Aorta (tissue), 5 donors: ENCODE measurements around the gene TBXA2R. TPM values are rescaled to one million over a fixed set of nuclear protein-coding genes. Genes with fewer than 3 reads are reported as not detected.

ENCODE experiments used
- ATAC-seq: fragments of 200-7000 bp; cut with Tn5 transposase; one replicate; pipeline ENCODE4 v1.9.1; 2022; ENCODE audit warnings: moderate library complexity; ENCODE audit not compliant: low FRiP score
- DNase-seq, 2 donors: peaks; one replicate each; pipeline ENCODE4 v3.0.0-alpha.2; 2020
- H3K27ac ChIP-seq, 2 donors: one replicate each; pipeline ENCODE4 v1.5.1; 2013; ENCODE audit warnings: low read length in 2 of 2, mild to moderate bottlenecking in 2 of 2, moderate library complexity in 2 of 2, control low read depth in 1 of 2, inconsistent platforms in 1 of 2, low read depth in 1 of 2
- H3K27me3 ChIP-seq, 2 donors: one replicate each; pipeline ENCODE4 v1.6.1; 2013; ENCODE audit warnings: control low read depth in 1 of 2, low read length in 1 of 2, mild to moderate bottlenecking in 1 of 2, moderate library complexity in 1 of 2; ENCODE audit not compliant: insufficient read depth in 2 of 2, control insufficient read depth in 1 of 2
- H3K36me3 ChIP-seq, 2 donors: one replicate each; pipeline ENCODE4 v1.6.1; 2013; ENCODE audit warnings: control low read depth in 1 of 2, low read length in 1 of 2, mild to moderate bottlenecking in 1 of 2; ENCODE audit not compliant: insufficient read depth in 2 of 2, control insufficient read depth in 1 of 2
- H3K4me1 ChIP-seq, 2 donors: one replicate each; pipeline ENCODE4 v1.6.1; 2013; ENCODE audit warnings: low read length in 2 of 2, control low read depth in 1 of 2, mild to moderate bottlenecking in 1 of 2, moderate library complexity in 1 of 2; ENCODE audit not compliant: insufficient read depth in 2 of 2, control insufficient read depth in 1 of 2
- H3K4me3 ChIP-seq, 2 donors: one replicate each; pipeline ENCODE4 v1.5.1; 2013; ENCODE audit warnings: low read length in 2 of 2, control low read depth in 1 of 2, mild to moderate bottlenecking in 1 of 2
- H3K9me3 ChIP-seq: one replicate; pipeline ENCODE4 v1.6.1; 2013; ENCODE audit warnings: mild to moderate bottlenecking, low read length; ENCODE audit not compliant: control insufficient read depth
- WGBS, 2 donors: extraction: QIAGEN DNeasy Blood & Tissue Kit; methylation state at CpG; one replicate each; pipeline ENCODE4 v1.1.7; 2013; 5-methylcytosine and 5-hydroxymethylcytosine counted together
- intact Hi-C, 2 donors: fragments of 100-400 bp; cut with DNase I; formaldehyde crosslinking; loops; one replicate each; pipeline versions ENCODE4 v1.14.2 to v1.15.0; 2022
- polyA plus RNA-seq, 2 donors: library from polyadenylated mRNA; stranded (reverse); fragments of 200-250 nt; gene quantifications; one replicate each; pipeline ENCODE4 v1.2.3, GENCODE V29; 2013
- total RNA-seq, 2 donors: library from RNA; stranded (reverse); fragmentation: NEBNext Ultra II Directional; extraction: Animal tissue kit (Norgen Biotek cat#: 25700); gene quantifications; one replicate each; pipeline ENCODE4 v1.2.1, GENCODE V29; 2021
- donor health status: healthy with polysubstance abuse.
- donor health status: Bipolar disorder and iron deficiency.
- donor health status: DM: no; HTN: no; CAD: no.
- donor health status: DM: no; HTN: no; CAD: no.
- donor health status: DM: yes; HTN: yes; CAD: no.

Gene TBXA2R
- total and polyA plus RNA-seq, 4 donors = 9.6 to 40.5 (median 33.5) TPM

GRCh38 chr19:3593156-3593555 is 13.5 kb downstream of the TBXA2R start:
- WGBS, 2 donors = 52 to 61% methylated on average over 11 of the region's 11 CpGs
- Histone ChIP-seq H3K9me3 (no peaks in the 10 kb centered on the region), H3K36me3 (peaks cover 0 to 4% of the 10 kb centered on the region in 2 donors), H3K4me1 (no peaks in the 10 kb centered on the region), H3K4me3 (no peak overlapping the region), H3K27ac (no peak overlapping the region), H3K27me3 (no peaks in the 10 kb centered on the region)
- intact Hi-C loops = no loop called here
- no peak for DNase-seq
- ATAC-seq = no peak

- H3K9me3 ChIP-seq = no peaks in the 10 kb centered on the region
- intact Hi-C loops = no loop called here
- H3K36me3 ChIP-seq = peaks cover 0 to 2% of the 10 kb centered on the region in 2 donors
- ATAC-seq (no peak), DNase-seq (peak in 1 of 2 donors; percentile 59)
- no peaks in the 10 kb centered on the region for H3K27me3 ChIP-seq
- 17 to 22% methylated on average over 9 of the region's 9 CpGs for WGBS, 2 donors
- H3K4me1 ChIP-seq = no peaks in the 10 kb centered on the region
- H3K27ac ChIP-seq = peak overlapping the region in 1 of 2 donors; percentile 72
- H3K4me3 ChIP-seq = no peak overlapping the region
These were observed 14.6 kb downstream of the TBXA2R start for GRCh38 chr19:3591876-3592613.

- DNase-seq = no peak
- WGBS, 2 donors = 96 to 97% methylated on average over 8 of the region's 8 CpGs
- no peaks in the 10 kb centered on the region for H3K27me3 ChIP-seq
- no peak overlapping the region for H3K27ac ChIP-seq
- no peaks in the 10 kb centered on the region for H3K4me1 ChIP-seq
- no peak overlapping the region for H3K4me3 ChIP-seq
- intact Hi-C loops = no loop called here
- H3K36me3 ChIP-seq = peaks cover 0 to 2% of the 10 kb centered on the region in 2 donors
- no peaks in the 10 kb centered on the region for H3K9me3 ChIP-seq
- no peak for ATAC-seq
These were observed 15.6 kb downstream of the TBXA2R start for GRCh38 chr19:3590991-3591659.

- Histone ChIP-seq H3K27me3 (no peaks in the 10 kb centered on the region), H3K9me3 (no peaks in the 10 kb centered on the region), H3K36me3 (no peaks in the 10 kb centered on the region), H3K4me3 (no peak overlapping the region), H3K4me1 (no peaks in the 10 kb centered on the region), H3K27ac (no peak overlapping the region)
- intact Hi-C loops = no loop called here
- ATAC-seq = no peak
- WGBS, 2 donors = 96 to 98% methylated on average over 21 to 22 of the region's 22 CpGs
- no peak for DNase-seq
These were observed 16.7 kb downstream of the TBXA2R start for GRCh38 chr19:3589949-3590348.

- no peaks in the 10 kb centered on the region for H3K27me3 ChIP-seq
- DNase-seq (no peak), ATAC-seq (no peak)
- intact Hi-C loops = no loop called here
- no peak overlapping the region for H3K27ac ChIP-seq
- no peaks in the 10 kb centered on the region for H3K9me3 ChIP-seq
- no peaks in the 10 kb centered on the region for H3K4me1 ChIP-seq
- WGBS, 2 donors = 90 to 91% methylated on average over 11 of the region's 11 CpGs
- no peaks in the 10 kb centered on the region for H3K36me3 ChIP-seq
- H3K4me3 ChIP-seq = no peak overlapping the region
These were observed 17.2 kb downstream of the TBXA2R start for GRCh38 chr19:3589439-3589838.

GRCh38 chr19:3586707-3587346 is 19.8 kb downstream of the TBXA2R start:
- Histone ChIP-seq H3K36me3 (no peaks in the 10 kb centered on the region), H3K27ac (no peak overlapping the region), H3K9me3 (no peaks in the 10 kb centered on the region), H3K4me3 (no peak overlapping the region), H3K4me1 (no peaks in the 10 kb centered on the region), H3K27me3 (no peaks in the 10 kb centered on the region)
- intact Hi-C loops = loop anchor here (2.0 kb wide), 1 partner anchor 32 kb away; no protein-coding TSS in a partner anchor
- ATAC-seq (peak; percentile 59), DNase-seq (peak in 1 of 2 donors; percentile 50)
- 39 to 45% methylated on average over 31 of the region's 31 CpGs for WGBS, 2 donors

- DNase-seq (no peak), ATAC-seq (no peak)
These were observed 20.5 kb downstream of the TBXA2R start for GRCh38 chr19:3586127-3586626.

GRCh38 chr19:3585301-3586126 is 21.2 kb downstream of the TBXA2R start, which contains the start of gene GIPC3:
GIPC3 (plus strand) TSS chr19:3585478; CDS start chr19:3585598, 120 bp downstream.
- Histone ChIP-seq H3K9me3 (no peaks in the 10 kb centered on the region), H3K36me3 (no peaks in the 10 kb centered on the region), H3K27ac (no peak within 1 kb of the TSS), H3K4me1 (peaks cover 0 to 1% of the 10 kb centered on the region in 2 donors), H3K27me3 (no peaks in the 10 kb centered on the region), H3K4me3 (peak within 1 kb of the TSS; percentile 6 to 27)
- no peak for ATAC-seq
- intact Hi-C loops = loop anchor here (2.0 kb wide), 1 partner anchor 33 kb away; no protein-coding TSS in a partner anchor
- WGBS, 2 donors = 4 to 6% methylated on average over 50 to 84 of the region's 84 CpGs
- DNase-seq = peak in 1 of 2 donors; percentile 55

More at GRCh38 chr19:3586127-3586626, 20.5 kb downstream of the TBXA2R start:
- Histone ChIP-seq H3K27ac (no peak overlapping the region), H3K36me3 (no peaks in the 10 kb centered on the region), H3K27me3 (no peaks in the 10 kb centered on the region), H3K4me1 (no peaks in the 10 kb centered on the region), H3K9me3 (no peaks in the 10 kb centered on the region), H3K4me3 (no peak overlapping the region)
- WGBS, 2 donors = 25 to 35% methylated on average over 16 of the region's 16 CpGs
- intact Hi-C loops = loop anchor here (2.0 kb wide), 1 partner anchor 33 kb away; no protein-coding TSS in a partner anchor
